ENCODE results near the gene IGSF3.

- TF ChIP-seq, protein P1, sequence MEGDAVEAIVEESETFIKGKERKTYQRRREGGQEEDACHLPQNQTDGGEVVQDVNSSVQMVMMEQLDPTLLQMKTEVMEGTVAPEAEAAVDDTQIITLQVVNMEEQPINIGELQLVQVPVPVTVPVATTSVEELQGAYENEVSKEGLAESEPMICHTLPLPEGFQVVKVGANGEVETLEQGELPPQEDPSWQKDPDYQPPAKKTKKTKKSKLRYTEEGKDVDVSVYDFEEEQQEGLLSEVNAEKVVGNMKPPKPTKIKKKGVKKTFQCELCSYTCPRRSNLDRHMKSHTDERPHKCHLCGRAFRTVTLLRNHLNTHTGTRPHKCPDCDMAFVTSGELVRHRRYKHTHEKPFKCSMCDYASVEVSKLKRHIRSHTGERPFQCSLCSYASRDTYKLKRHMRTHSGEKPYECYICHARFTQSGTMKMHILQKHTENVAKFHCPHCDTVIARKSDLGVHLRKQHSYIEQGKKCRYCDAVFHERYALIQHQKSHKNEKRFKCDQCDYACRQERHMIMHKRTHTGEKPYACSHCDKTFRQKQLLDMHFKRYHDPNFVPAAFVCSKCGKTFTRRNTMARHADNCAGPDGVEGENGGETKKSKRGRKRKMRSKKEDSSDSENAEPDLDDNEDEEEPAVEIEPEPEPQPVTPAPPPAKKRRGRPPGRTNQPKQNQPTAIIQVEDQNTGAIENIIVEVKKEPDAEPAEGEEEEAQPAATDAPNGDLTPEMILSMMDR (IDR thresholded peaks at IDR 0.05; ENCODE audit: low read depth, low read length), result no peak
- TF ChIP-seq POLR2A (IDR thresholded peaks at IDR 0.05; ENCODE audit: extremely low read depth, insufficient read length) (no peak), MAX (IDR thresholded peaks at IDR 0.05; ENCODE audit: low read depth, low read length) (no peak), MYC (IDR thresholded peaks at IDR 0.05; ENCODE audit: low read depth, low read length) (no peak)
Observed at GRCh38 chr1:116573431-116574095, 94.0 kb downstream of the IGSF3 start.
